Activated naive CD8-positive, alpha-beta T cell treated with anti-CD3 and anti-CD28 coated beads, Interleukin-2, amount 50 U/mL, for 16 hours (primary cell): ENCODE data around the gene LYZL2.
"Not testable (repeated sequence)": the region's sequence is repeated elsewhere in the genome, so short reads cannot be mapped to it uniquely, and the experiment has no call there.

Experiments
- DNase-seq: peaks from one replicate; pipeline ENCODE4 v3.0.0-alpha.2; 2020; ENCODE audit warnings: low read depth, low spot score

Gene LYZL2

DNA sequence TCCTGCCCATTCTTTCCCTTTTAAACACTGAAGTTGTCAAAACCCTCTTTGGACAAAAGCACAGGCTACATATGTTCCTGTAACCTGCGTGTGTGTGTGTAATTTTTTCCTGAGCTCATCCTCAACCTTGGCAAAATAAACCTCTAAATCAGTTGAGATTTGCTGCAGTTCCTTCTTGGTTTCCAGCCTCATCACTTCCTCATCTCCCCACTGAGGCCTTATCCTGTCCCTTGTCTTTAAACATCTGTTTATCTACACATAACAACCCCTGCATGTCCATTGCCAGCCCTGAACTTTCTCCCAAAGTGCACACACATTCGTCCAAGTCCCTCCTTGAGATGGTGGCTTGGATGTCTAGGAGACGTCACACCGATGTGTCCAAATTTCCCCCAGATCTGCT is 35.5 kb downstream of the LYZL2 start:
- no peak for DNase-seq

DNA sequence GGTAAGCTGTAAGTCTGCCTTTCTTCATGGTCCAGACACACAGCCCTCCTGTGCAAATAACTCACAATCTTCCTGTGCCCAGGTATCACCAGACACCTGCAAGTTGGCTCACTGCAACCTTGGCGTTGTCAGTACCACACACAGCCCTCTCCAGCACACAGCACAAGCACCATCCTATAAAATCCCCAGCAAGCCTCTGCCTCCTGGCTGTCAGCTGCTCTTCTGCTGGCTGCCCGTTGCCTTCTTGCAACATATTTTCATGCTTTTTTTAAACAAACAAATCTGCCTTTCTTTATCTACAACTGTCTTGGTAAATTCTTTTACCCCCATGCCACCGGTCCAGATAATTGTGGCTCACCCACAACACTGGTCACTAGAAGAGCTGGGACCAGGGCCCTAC is 36.8 kb downstream of the LYZL2 start:
- not testable (repeated sequence) for DNase-seq

DNA sequence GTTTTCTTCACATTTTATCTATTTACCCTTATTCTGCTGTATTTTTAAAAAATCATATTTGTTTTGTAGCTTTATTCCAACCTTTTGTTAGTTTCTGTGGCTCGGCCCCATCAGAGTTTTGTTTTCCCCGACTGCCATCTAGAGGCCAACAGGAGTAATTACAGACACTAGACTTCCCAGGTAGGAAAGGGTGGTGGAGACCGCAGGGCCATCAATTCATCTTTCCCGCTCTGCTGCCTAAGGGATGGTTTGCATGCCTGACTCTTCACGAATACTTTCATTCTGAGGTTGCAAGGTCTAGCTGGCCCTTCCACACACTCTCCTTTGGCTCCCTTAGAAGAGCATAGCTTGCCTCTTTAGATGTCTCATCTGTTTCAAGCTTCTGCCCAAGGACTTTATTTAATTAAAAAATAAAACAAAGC is 38.3 kb downstream of the LYZL2 start:
- peak; percentile 30 for DNase-seq

- no peak for DNase-seq
Measured at GRCh38 chr10:30589441-30589840, 40.1 kb downstream of the LYZL2 start.

DNA sequence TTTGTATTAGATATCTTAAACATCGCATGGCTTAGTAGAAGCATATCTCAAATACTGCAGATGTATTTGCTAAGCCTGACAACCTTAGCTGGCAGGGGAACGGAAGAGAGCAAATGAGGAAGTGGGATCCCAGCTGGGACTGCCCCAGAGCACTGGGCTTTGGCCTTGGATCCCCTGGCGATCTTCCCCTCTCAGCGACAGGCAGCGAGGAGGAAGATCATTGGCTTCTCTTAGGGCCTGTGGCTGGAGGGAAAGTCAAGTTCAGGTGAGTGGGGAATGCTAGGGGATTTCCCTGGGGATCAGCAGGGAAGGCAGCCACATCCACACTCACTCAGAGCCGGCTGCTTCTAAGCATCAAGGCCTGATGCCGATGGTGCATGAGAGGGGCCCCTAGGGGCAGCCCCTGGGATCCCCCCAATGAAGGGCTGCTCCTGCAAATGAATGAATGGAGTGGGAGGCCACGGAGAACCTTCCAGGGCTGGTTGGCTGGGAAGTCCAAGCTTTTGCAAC is 42.0 kb downstream of the LYZL2 start:
- no peak for DNase-seq

DNA sequence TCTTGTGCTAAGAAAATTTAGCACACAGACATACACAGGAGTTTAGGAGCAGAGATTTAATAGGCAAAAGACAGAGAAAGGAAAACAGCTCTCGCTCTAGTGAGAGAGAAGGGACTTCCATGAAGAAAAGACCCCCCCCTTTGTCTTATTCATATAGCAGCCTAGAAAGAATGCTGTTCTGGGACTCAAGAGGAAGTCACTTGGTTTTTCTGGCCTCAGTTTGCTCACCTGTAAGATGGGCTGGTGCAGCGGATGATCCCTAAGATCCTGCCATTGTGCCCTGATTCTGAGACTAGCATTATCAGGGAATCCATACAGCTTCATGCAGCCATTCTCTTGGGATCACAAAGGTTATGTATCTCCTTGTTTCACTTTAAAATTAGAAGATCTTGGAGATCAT is 42.7 kb downstream of the LYZL2 start:
- DNase-seq: no peak

DNA sequence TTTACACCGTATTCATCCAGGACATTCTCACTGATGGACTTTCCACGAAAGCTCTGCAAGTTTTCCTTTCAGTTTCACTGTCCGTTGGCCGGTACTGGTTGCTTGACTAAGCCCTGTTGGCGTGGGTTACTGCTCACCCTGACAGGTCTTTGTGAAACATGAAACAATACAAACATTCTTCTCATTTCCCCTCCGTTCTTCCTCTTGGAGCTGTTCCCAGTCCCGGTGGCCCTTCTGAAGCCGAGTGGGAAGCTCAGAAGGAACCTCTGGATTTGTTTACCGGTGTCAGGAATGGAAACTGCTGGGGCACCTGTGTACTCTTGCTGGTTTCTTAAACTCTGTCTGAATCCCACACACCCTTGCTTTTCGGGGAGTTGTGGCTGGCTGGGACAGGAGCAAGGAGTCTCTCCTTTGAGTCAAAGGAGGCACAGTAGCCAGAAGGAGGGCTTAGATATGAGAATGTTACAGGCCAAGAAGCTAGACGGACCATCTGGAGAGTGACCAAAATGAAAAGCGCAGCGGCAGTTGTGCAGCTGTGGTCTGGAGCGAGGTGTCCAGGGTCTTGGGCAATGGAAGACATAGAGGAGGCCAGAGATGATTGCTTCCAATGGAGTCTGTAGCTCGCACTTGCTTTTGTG is 45.7 kb downstream of the LYZL2 start:
- DNase-seq: no peak

GRCh38 chr10:30581779-30582380 is 47.7 kb downstream of the LYZL2 start:
- no peak for DNase-seq

- DNase-seq: no peak
Measured at GRCh38 chr10:30580676-30581075, 48.9 kb downstream of the LYZL2 start.

- DNase-seq: no peak
Measured at GRCh38 chr10:30580241-30580640, 49.3 kb downstream of the LYZL2 start.

GRCh38 chr10:30579574-30579973 is 50.0 kb downstream of the LYZL2 start:
- DNase-seq: no peak

- no peak for DNase-seq
Measured at GRCh38 chr10:30577048-30577447, 52.5 kb downstream of the LYZL2 start.

DNA sequence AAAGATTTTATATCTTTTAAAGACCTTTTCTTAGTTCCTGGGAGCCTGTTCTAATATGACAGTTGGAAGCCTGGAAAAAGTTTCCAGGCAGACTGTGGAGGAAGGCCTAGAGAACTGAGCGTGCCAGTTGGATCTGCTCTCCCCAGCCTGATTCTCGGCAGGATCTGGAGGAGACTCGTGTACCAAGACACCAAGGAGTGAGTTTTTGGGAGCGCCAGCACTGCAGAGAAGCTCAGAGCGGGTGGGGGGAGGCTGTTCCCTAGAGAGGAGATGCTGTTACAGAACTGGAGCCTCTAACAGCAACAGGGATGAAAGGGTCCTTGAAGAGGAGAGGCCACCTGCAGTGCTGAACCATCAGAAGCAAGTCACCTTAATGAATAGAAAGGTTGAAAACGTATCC is 52.9 kb downstream of the LYZL2 start:
- DNase-seq: no peak

DNA sequence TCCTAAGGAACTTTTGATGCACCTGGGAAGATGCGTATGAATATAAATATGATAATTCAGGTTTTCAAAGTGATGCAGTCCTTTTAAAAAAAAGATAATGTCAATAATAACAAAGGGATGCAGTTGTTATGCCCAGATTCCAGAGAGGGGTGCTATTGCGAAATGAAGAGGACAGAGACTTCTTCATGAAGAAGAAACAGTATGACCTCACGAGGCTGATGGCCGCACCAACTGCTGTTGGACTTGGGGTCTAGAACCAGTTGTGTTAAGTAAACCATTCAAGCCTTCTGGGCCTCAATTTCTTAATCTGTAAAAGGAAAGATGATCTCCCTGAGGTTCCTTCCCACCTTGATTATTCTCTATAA is 55.1 kb downstream of the LYZL2 start:
- DNase-seq: no peak

GRCh38 chr10:30573721-30574431 is 55.7 kb downstream of the LYZL2 start:
- no peak for DNase-seq

DNA sequence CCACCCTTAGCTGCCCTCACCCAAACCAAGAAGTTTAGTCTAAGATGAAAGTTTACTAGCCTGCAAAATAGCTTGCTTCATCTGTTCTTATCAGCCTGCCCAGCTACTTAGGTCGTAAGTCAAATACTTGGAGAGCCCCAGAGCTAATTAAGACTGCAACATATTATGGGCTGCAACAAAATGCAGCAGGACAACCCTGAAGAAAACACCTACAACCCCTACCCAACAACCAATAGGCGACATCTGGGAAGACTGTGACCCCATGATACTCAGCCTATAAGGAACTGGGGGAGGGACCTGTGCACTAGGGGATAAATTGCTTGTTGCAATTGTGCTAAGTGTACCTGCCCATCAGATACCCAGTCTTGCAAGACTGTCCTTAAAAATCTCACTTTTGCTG is 64.1 kb downstream of the LYZL2 start:
- no peak for DNase-seq

GRCh38 chr10:30562787-30563186 is 66.8 kb downstream of the LYZL2 start:
- no peak for DNase-seq
